DMS 273 treated with DMSO at 0.1 percent for 48 hours (cell line): ENCODE results near the gene LRRC36.

Source experiments
- DNase-seq: peaks from one replicate; lab custom pipeline; 2025; lab: John Stamatoyannopoulos, UW

The LRRC36 gene

GRCh38 chr16:67426950-67427349 lies 100.3 kb downstream of the LRRC36 start:
- DNase-seq: no peak

- DNase-seq: peak; percentile 52
Measured at GRCh38 chr16:67428146-67428731, 101.6 kb downstream of the LRRC36 start.

DNA sequence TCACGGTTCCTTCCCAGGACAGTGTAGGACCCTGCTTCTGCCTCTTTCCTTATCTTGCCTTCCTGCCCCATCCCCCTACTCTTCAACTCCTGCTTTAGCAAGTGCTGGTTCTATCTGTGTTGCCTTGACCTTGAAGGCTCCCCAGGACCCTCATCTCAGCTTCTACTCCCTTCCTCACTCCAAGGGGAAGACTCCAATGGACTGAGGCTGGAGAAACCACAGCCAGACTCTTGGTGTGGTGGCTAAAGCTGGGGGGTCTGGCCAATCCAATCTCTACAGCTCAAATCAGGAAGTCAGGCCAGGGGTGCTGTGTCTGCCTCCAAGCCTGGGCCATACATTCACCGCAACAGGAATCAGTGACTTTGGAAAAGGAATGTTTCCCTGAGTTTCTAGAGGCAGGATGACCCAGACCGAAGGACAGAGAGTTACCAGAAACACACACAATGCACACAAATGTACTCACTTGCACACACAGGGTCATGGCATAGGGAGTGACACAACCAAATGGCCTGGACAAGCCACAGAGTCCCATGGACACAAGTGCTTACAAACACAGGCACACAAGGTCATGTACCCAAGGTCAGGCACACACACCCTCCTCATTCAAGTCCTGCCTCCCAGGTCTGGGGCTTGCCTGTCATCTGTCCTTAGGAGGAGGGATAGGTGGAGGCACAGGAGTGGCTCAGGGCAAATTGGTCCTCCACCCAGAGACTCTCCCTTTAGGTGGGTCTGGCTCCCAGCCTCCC lies 102.6 kb downstream of the LRRC36 start:
- DNase-seq: no peak

- DNase-seq: no peak
Measured at GRCh38 chr16:67429799-67430503, 103.3 kb downstream of the LRRC36 start.

- no peak for DNase-seq
Measured at GRCh38 chr16:67430504-67430976, 103.9 kb downstream of the LRRC36 start.

DNA sequence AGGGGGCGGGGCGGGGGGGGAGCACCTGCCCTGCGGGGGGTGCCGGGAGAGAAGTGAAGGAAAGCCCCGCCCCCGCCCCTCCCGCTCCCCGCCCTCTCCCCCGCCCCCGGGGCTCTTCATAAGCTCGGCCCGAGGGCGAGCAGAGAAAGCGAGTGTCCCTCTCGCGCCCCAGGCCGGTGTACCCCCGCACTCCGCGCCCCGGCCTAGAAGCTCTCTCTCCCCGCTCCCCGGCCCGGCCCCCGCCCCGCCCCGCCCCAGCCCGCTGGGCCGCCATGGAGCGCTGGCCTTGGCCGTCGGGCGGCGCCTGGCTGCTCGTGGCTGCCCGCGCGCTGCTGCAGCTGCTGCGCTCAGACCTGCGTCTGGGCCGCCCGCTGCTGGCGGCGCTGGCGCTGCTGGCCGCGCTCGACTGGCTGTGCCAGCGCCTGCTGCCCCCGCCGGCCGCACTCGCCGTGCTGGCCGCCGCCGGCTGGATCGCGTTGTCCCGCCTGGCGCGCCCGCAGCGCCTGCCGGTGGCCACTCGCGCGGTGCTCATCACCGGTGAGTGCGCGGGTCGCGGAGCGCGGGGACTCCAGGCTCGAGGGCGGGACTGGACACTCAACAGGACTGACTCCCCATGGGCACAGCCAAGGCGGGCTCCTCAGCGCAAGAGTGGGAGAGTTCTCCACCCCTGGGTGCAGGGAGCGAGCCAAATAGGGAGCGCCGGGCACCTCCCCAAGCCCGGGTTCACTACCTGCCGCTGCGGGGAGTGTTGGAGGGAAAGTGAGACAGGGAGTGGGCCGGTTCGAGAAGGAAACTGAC lies 104.6 kb downstream of the LRRC36 start, which contains the start of gene HSD11B2:
Gene HSD11B2, plus strand, starts transcription at position 145 of the 798 bp plus-strand sequence. Its CDS starts 128 bp downstream, at position 273.
- DNase-seq: no peak

GRCh38 chr16:67431775-67432505 lies 105.3 kb downstream of the LRRC36 start:
- no peak for DNase-seq

GRCh38 chr16:67432506-67432890 lies 105.9 kb downstream of the LRRC36 start:
- no peak for DNase-seq

- no peak for DNase-seq
Measured at GRCh38 chr16:67433131-67433719, 106.6 kb downstream of the LRRC36 start.
